HEK293 (cell line): ENCODE data around the gene KIF18B.

Source experiments
- HOXC10 ChIP-seq: sonication (generic); formaldehyde crosslinking; IDR thresholded peaks from 2 replicates; pipeline ENCODE4 v1.8.1; 2023; ENCODE audit warnings: mild to moderate bottlenecking, missing genetic modification reagents
- KLF16 ChIP-seq: fragments of 450-650 bp; formaldehyde crosslinking; IDR thresholded peaks from 2 replicates; pipeline ENCODE4 v1.5.1; 2017; ENCODE audit warnings: missing biosample characterization, missing genetic modification characterization
- MZF1 ChIP-seq: fragments of 450-650 bp; formaldehyde crosslinking; IDR thresholded peaks from 2 replicates; pipeline ENCODE4 v1.5.1; 2017; ENCODE audit warnings: missing biosample characterization, missing genetic modification characterization, borderline replicate concordance
- SALL2 ChIP-seq: fragments of 450-650 bp; formaldehyde crosslinking; IDR thresholded peaks from 2 replicates; pipeline ENCODE4 v1.5.0; 2017; ENCODE audit warnings: missing biosample characterization, mild to moderate bottlenecking, missing genetic modification characterization, borderline replicate concordance
- ZBTB1 ChIP-seq: fragments of 450-650 bp; formaldehyde crosslinking; IDR thresholded peaks from 2 replicates; pipeline ENCODE4 v1.5.1; 2016; ENCODE audit warnings: missing biosample characterization, missing genetic modification characterization
- ZEB2 ChIP-seq: fragments of 450-650 bp; formaldehyde crosslinking; IDR thresholded peaks from 2 replicates; pipeline ENCODE4 v1.5.1; 2016; ENCODE audit warnings: missing biosample characterization, missing genetic modification characterization
- ZNF121 ChIP-seq: fragments of 450-650 bp; formaldehyde crosslinking; IDR thresholded peaks from 2 replicates; pipeline ENCODE4 v1.5.1; 2016; ENCODE audit warnings: missing biosample characterization, missing genetic modification characterization
- ZNF155 ChIP-seq: fragments of 450-650 bp; formaldehyde crosslinking; IDR thresholded peaks from 2 replicates; pipeline ENCODE4 v1.5.1; 2016; ENCODE audit warnings: missing biosample characterization, missing genetic modification characterization
- ZNF16 ChIP-seq: fragments of 450-650 bp; formaldehyde crosslinking; IDR thresholded peaks from 2 replicates; pipeline ENCODE4 v1.5.1; 2016; ENCODE audit warnings: low read depth, missing biosample characterization, missing genetic modification characterization
- ZNF174 ChIP-seq: fragments of 450-650 bp; formaldehyde crosslinking; IDR thresholded peaks from 2 replicates; pipeline ENCODE4 v1.5.0; 2017; ENCODE audit warnings: missing biosample characterization, mild to moderate bottlenecking, missing genetic modification characterization
- ZNF202 ChIP-seq: fragments of 450-650 bp; formaldehyde crosslinking; IDR thresholded peaks from 2 replicates; pipeline ENCODE4 v1.5.1; 2016; ENCODE audit warnings: missing biosample characterization, missing genetic modification characterization, borderline replicate concordance
- ZNF248 ChIP-seq: fragments of 450-650 bp; formaldehyde crosslinking; IDR thresholded peaks from 2 replicates; pipeline ENCODE4 v1.5.1; 2017; ENCODE audit warnings: missing biosample characterization, missing genetic modification characterization
- ZNF292 ChIP-seq: fragments of 450-650 bp; formaldehyde crosslinking; IDR thresholded peaks from 2 replicates; pipeline ENCODE4 v1.5.1; 2016; ENCODE audit warnings: low read depth, missing biosample characterization, missing genetic modification characterization, borderline replicate concordance
- ZNF354C ChIP-seq: fragments of 450-650 bp; formaldehyde crosslinking; IDR thresholded peaks from 2 replicates; pipeline ENCODE4 v1.5.1; 2016; ENCODE audit warnings: missing biosample characterization, missing genetic modification characterization, low read depth, borderline replicate concordance
- ZNF366 ChIP-seq: fragments of 450-650 bp; formaldehyde crosslinking; conservative IDR thresholded peaks from 2 replicates; pipeline ENCODE4 v1.5.1; 2016; ENCODE audit warnings: missing biosample characterization, missing genetic modification characterization
- ZNF37A ChIP-seq: fragments of 450-650 bp; IDR thresholded peaks from 2 replicates; pipeline ENCODE4 v1.5.1; 2018; ENCODE audit warnings: missing biosample characterization, missing genetic modification characterization
- ZNF416 ChIP-seq: fragments of 450-650 bp; formaldehyde crosslinking; IDR thresholded peaks from 2 replicates; pipeline ENCODE4 v1.5.1; 2016; ENCODE audit warnings: missing biosample characterization, missing genetic modification characterization
- ZNF423 ChIP-seq: fragments of 450-650 bp; formaldehyde crosslinking; IDR thresholded peaks from 2 replicates; pipeline ENCODE4 v1.5.1; 2016; ENCODE audit warnings: missing biosample characterization, missing genetic modification characterization
- ZNF510 ChIP-seq: fragments of 450-650 bp; formaldehyde crosslinking; IDR thresholded peaks from 2 replicates; pipeline ENCODE4 v1.5.1; 2018; ENCODE audit warnings: mild to moderate bottlenecking, missing genetic modification characterization, missing biosample characterization; ENCODE audit not compliant: insufficient replicate concordance
- ZNF514 ChIP-seq: fragments of 450-650 bp; formaldehyde crosslinking; IDR thresholded peaks from 2 replicates; pipeline ENCODE4 v1.5.1; 2016; ENCODE audit warnings: missing biosample characterization, missing genetic modification characterization
- ZNF610 ChIP-seq: fragments of 450-650 bp; formaldehyde crosslinking; IDR thresholded peaks from 2 replicates; pipeline ENCODE4 v1.5.1; 2016; ENCODE audit warnings: missing biosample characterization, missing genetic modification characterization, borderline replicate concordance
- ZNF664 ChIP-seq: fragments of 450-650 bp; formaldehyde crosslinking; IDR thresholded peaks from 2 replicates; pipeline ENCODE4 v1.5.1; 2016; ENCODE audit warnings: missing biosample characterization, missing genetic modification characterization
- ZNF670 ChIP-seq: fragments of 450-650 bp; formaldehyde crosslinking; IDR thresholded peaks from 2 replicates; pipeline ENCODE4 v1.5.1; 2016; ENCODE audit warnings: missing biosample characterization, missing genetic modification characterization, low read depth
- ZNF677 ChIP-seq: fragments of 450-650 bp; IDR thresholded peaks from 2 replicates; pipeline ENCODE4 v1.5.0; 2018; ENCODE audit warnings: missing biosample characterization, mild to moderate bottlenecking, missing genetic modification characterization, moderate library complexity
- ZNF747 ChIP-seq: fragments of 450-650 bp; formaldehyde crosslinking; IDR thresholded peaks from 2 replicates; pipeline ENCODE4 v1.5.1; 2016; ENCODE audit warnings: missing biosample characterization, missing genetic modification characterization
- TF ChIP-seq, protein P1 (sequence below): fragments of 450-650 bp; formaldehyde crosslinking; IDR thresholded peaks from 2 replicates; pipeline ENCODE4 v1.5.1; 2016; ENCODE audit warnings: missing biosample characterization, missing genetic modification characterization
- TF ChIP-seq, protein P2 (sequence below): fragments of 450-650 bp; IDR thresholded peaks from 2 replicates; pipeline ENCODE4 v1.5.1; 2018; ENCODE audit warnings: missing biosample characterization, missing genetic modification characterization
- TF ChIP-seq, protein P3 (sequence below): fragments of 450-650 bp; formaldehyde crosslinking; IDR thresholded peaks from 2 replicates; pipeline ENCODE4 v1.5.1; 2017; ENCODE audit warnings: missing biosample characterization, missing genetic modification characterization
- TF ChIP-seq, protein P4 (sequence below): fragments of 450-650 bp; formaldehyde crosslinking; IDR thresholded peaks from 2 replicates; pipeline ENCODE4 v1.5.1; 2016; ENCODE audit warnings: missing biosample characterization, missing genetic modification characterization
- TF ChIP-seq, protein P5 (sequence below): fragments of 450-650 bp; IDR thresholded peaks from 2 replicates; pipeline ENCODE4 v1.5.1; 2018; ENCODE audit warnings: missing biosample characterization, mild to moderate bottlenecking, missing genetic modification characterization

The KIF18B gene

DNA sequence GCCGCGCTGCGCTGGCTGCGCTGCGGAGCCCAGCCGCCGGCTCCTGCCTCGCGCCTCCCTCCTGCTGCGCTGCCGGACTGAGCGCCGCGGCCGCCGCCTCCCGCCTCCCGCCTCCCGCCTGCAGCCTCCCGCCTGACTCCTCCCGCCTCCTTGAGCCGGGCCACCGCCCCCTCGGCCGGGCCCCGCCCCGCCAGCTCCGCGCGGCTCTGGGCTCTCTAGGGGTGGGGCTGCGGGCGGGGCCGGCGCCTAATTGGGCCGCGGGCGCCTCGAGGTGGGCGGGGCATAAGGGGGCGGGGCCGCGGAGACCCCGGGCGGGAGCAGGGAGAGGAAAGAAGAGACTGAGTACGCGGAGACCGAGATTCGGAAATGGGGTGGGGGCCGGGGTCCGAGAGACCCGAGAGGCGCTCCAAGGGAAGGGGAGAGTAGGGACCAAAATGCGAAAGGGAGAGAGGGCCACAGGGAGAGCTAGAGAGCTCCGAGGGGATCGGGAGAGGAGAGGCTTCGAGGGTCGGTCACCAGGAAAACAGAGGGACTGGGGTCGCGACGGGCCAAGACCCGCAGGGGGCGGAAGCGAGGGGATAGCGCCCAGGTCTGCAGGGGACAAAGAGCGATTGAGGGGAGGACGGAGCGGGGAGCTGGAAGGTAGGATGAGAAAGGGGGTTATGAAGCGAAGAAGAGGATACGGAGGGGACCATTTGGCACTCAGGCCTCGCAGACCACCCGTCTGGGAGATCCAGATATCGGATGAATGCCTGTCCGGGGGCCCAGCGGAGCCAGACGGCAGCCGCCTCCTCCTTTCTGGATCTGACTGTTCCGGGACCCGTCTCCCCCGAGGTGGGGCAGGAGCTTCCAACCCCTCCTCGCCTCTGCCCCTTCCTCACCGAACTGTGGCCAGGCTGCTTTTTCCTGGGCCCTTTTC is 20.9 kb upstream of the KIF18B start, which contains the start of gene C1QL1 (continued):
- TF ChIP-seq, protein P1, sequence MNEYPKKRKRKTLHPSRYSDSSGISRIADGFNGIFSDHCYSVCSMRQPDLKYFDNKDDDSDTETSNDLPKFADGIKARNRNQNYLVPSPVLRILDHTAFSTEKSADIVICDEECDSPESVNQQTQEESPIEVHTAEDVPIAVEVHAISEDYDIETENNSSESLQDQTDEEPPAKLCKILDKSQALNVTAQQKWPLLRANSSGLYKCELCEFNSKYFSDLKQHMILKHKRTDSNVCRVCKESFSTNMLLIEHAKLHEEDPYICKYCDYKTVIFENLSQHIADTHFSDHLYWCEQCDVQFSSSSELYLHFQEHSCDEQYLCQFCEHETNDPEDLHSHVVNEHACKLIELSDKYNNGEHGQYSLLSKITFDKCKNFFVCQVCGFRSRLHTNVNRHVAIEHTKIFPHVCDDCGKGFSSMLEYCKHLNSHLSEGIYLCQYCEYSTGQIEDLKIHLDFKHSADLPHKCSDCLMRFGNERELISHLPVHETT (tag by site-specific recombination): no peak
- TF ChIP-seq ZNF16 (tag by site-specific recombination) (no peak), ZNF747 (no peak), ZNF610 (tag by site-specific recombination) (no peak), ZNF664 (tag by site-specific recombination) (no peak), ZNF174 (tag by site-specific recombination) (no peak), KLF16 (tag by site-specific recombination) (peak; percentile 80), ZNF510 (tag by site-specific recombination) (no peak), ZNF155 (no peak), ZNF202 (tag by site-specific recombination) (no peak), ZBTB1 (tag by site-specific recombination) (no peak), ZNF248 (tag by site-specific recombination) (no peak), ZEB2 (tag by site-specific recombination) (peak; percentile 44; the same call in 1 of the 2 replicates), ZNF514 (tag by site-specific recombination) (no peak), ZNF121 (no peak), ZNF292 (tag by site-specific recombination) (no peak), HOXC10 (CRISPR knock-in tag) (no peak), ZNF366 (tag by site-specific recombination) (peak; percentile 30), ZNF423 (no peak), ZNF354C (tag by site-specific recombination) (no peak), ZNF677 (no peak), SALL2 (tag by site-specific recombination) (no peak), ZNF37A (no peak), MZF1 (tag by site-specific recombination) (no peak), ZNF670 (tag by site-specific recombination) (no peak), ZNF416 (tag by site-specific recombination) (no peak)
- TF ChIP-seq, protein P2, sequence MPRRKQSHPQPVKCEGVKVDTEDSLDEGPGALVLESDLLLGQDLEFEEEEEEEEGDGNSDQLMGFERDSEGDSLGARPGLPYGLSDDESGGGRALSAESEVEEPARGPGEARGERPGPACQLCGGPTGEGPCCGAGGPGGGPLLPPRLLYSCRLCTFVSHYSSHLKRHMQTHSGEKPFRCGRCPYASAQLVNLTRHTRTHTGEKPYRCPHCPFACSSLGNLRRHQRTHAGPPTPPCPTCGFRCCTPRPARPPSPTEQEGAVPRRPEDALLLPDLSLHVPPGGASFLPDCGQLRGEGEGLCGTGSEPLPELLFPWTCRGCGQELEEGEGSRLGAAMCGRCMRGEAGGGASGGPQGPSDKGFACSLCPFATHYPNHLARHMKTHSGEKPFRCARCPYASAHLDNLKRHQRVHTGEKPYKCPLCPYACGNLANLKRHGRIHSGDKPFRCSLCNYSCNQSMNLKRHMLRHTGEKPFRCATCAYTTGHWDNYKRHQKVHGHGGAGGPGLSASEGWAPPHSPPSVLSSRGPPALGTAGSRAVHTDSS (tag by site-specific recombination): no peak
- TF ChIP-seq, protein P3, sequence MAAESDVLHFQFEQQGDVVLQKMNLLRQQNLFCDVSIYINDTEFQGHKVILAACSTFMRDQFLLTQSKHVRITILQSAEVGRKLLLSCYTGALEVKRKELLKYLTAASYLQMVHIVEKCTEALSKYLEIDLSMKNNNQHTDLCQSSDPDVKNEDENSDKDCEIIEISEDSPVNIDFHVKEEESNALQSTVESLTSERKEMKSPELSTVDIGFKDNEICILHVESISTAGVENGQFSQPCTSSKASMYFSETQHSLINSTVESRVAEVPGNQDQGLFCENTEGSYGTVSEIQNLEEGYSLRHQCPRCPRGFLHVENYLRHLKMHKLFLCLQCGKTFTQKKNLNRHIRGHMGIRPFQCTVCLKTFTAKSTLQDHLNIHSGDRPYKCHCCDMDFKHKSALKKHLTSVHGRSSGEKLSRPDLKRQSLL (tag by site-specific recombination): peak; percentile 69; the same call in 1 of the 2 replicates
- TF ChIP-seq, protein P4, sequence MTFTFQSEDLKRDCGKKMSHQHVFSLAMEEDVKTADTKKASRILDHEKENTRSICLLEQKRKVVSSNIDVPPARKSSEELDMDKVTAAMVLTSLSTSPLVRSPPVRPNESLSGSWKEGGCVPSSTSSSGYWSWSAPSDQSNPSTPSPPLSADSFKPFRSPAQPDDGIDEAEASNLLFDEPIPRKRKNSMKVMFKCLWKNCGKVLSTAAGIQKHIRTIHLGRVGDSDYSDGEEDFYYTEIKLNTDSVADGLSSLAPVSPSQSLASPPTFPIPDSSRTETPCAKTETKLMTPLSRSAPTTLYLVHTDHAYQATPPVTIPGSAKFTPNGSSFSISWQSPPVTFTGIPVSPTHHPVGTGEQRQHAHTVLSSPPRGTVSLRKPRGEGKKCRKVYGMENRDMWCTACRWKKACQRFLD (tag by site-specific recombination): no peak
- TF ChIP-seq, protein P5, sequence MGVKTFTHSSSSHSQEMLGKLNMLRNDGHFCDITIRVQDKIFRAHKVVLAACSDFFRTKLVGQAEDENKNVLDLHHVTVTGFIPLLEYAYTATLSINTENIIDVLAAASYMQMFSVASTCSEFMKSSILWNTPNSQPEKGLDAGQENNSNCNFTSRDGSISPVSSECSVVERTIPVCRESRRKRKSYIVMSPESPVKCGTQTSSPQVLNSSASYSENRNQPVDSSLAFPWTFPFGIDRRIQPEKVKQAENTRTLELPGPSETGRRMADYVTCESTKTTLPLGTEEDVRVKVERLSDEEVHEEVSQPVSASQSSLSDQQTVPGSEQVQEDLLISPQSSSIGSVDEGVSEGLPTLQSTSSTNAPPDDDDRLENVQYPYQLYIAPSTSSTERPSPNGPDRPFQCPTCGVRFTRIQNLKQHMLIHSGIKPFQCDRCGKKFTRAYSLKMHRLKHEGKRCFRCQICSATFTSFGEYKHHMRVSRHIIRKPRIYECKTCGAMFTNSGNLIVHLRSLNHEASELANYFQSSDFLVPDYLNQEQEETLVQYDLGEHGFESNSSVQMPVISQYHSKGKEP (tag by site-specific recombination): no peak
